HG02642 (cell line): ENCODE data around the gene IGF2BP3.
"Not testable (repeated sequence)": the region's sequence is repeated elsewhere in the genome, so short reads cannot be mapped to it uniquely, and the experiment has no call there.

Source experiments
- ATAC-seq: cut with Tn5 transposase; IDR thresholded peaks from one replicate; pipeline ENCODE4 v1.9.1; 2021; ENCODE audit warnings: mild to moderate bottlenecking; ENCODE audit not compliant: unreplicated experiment, poor library complexity

Gene IGF2BP3

DNA sequence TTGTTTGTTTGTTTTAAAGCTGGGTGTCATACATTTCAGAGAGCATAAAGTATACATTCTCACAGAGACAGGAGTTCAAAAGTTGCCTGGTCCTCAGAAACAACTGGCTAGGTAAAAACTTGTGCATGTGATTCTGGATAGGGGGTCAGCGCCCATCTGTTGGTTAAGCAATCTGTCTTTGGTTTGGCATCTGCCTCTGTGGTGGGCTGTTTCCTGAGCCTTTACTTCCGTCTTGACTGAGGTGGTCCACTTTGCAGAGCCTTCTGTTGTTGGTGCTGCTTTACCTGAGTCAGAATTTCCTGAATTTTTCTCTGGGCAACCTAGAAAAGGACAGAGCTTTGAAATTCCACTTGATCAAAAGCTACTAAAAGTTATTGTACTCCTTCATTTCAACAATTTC lies 158.2 kb downstream of the IGF2BP3 start:
- ATAC-seq = not testable (repeated sequence)

DNA sequence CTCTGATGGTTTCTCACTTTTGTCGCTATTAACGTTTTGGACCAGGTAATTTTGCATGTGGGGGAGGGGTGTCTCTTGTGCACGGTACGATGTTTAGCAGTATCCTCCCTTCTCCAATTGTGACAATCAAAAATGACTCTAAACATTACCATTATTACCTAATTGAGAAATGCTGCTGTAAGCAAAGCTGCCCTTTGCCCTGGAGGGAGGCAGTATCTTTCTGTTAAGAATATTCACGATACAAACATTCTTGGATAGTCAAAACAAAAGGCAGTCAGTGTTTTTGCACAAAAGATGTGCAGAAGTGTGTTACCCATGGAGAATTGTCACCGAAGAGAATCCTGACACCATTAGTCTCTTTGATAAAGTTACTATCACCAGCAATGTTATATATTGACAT lies 161.5 kb downstream of the IGF2BP3 start:
- ATAC-seq = no peak

DNA sequence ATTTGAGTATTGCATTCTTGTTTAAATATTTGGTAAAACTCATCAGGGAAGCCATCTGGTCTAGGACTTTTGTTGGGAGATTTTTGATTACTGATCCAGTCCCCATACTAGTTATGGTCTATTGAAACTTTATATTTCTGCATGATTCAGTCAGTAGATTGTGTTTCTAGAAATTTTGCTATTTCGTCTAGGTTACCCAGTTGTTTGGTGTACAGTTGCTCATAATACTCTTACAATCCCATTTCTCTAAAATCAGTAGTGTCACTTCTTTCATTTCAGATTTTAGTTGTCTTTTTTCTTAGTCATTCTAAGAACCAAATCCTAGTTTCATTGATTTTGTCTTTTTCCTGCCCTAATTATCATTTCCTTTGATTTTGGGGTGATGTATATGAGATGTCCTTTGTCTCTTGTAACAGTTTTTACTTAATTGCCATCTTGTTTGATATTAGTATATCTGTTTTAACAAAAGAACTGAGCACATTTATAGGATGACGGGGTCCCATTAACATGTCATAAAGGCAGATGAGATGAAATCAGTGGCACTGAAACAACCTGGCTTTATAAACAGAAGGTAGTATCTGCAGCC lies 163.3 kb downstream of the IGF2BP3 start:
- ATAC-seq = no peak

DNA sequence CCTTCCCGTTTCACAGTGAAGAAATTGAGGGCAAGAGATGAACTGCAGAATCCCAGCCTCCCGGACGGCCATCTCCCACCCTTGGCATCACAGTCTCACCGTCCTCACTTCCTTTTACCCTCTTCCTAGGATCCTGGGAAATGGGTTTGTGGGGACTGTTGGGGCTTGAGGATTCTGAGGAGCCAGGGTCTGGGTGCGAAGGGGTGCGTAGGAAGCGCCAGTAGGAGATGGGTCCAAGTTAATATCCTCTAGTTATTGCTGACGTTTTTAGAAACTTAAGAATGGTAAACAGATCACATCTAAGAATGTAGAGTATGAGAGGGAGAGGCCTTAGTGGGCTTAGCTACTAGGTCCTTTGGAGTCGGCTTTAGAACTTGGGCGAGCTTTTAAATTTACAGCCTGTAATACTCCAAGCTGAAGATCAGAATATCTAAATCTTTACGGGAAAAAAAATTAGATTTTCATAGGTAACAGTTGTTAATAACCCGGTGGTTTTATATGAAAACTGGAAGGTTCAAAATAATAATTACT lies 170.5 kb downstream of the IGF2BP3 start:
- ATAC-seq = peak; percentile 7

DNA sequence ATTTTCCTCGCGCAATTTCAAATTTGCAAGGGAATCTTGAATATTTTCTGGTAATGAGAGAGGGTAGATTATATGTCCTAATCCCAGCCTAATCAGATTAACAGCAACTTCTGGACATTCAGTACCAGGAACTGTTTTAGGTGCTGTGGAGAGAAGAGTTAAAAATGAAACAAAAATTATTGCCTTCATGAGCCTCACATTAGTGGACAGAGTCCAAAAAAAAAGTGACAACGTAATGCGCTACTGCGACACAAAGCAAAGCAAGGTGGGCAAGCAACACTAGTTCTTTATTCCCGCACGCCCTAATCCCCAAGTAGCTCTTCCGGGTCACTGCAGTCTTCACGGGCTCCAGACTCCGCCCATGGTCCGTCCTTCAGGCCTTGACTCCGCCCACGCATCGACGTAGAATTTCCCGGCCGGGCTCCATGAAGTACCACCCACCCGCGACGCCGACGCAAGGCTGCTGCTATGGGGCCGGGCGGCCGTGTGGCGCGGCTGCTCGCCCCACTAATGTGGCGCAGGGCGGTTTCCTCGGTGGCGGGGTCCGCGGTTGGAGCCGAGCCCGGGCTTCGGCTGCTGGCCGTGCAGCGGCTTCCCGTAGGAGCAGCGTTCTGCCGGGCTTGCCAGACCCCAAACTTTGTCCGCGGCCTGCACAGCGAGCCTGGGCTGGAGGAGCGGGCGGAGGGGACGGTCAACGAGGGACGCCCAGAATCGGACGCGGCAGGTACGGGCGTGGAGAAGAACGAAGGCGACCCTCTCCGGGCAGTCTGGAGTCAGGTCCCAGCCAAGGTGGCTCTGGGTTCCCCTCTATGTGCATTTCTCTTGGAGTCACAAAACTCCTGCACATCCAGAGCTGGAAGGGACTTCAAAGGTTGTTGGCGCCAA lies 171.2 kb downstream of the IGF2BP3 start, which contains the start of gene MALSU1:
Gene MALSU1 (plus strand): TSS at position 455 of the 885 bp plus-strand sequence. CDS start 14 bp downstream, at position 469.
- ATAC-seq = peak; percentile 99

DNA sequence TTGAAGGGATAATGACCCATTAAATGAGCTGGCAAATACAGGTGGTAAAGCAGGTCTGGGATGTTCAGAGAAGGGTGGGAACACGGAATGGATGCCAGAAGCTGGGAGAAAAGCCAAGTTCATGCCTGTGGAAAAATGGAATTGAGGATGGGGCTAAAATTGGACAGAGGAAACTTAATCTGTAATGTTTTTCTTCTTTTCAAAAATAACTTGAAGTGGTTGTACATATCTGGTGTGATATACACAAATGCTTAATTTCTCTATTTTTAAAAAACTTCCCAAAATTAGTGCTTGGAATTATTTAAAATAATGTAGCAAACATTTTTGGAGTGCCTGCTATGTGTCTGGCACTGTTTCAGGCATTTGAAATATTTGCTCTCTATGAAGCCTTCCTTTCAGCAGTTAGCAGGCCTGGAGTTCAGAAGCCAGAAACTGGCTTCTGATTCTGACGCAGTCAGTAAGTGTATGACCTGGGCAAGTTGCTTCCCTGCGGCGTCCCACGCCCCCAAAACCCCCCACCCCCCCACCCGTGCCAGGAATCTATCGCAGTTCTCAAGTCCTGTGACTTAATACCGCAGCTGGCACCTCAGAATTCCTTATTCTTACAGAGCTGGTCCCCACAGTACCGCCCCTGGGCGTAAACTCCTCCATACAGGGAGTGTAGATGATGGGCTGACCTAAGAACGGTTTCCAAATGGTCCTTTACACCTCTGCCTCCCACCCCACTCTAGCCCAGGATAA lies 172.0 kb downstream of the IGF2BP3 start:
- no peak for ATAC-seq

DNA sequence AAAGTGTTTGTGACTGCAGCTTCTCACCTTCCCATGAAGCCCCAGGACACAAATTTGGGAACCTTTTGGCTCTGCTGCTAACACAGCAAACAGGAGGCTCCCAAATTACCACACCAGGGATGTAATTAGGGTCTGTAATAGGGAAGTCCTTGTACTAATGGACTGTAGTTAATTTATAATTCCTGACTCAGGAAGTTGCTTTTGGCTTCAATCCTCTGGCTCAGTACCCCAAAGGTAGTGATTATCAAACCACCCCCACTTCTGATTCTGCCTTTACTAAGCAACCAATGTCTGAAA lies 174.9 kb downstream of the IGF2BP3 start:
- no peak for ATAC-seq

DNA sequence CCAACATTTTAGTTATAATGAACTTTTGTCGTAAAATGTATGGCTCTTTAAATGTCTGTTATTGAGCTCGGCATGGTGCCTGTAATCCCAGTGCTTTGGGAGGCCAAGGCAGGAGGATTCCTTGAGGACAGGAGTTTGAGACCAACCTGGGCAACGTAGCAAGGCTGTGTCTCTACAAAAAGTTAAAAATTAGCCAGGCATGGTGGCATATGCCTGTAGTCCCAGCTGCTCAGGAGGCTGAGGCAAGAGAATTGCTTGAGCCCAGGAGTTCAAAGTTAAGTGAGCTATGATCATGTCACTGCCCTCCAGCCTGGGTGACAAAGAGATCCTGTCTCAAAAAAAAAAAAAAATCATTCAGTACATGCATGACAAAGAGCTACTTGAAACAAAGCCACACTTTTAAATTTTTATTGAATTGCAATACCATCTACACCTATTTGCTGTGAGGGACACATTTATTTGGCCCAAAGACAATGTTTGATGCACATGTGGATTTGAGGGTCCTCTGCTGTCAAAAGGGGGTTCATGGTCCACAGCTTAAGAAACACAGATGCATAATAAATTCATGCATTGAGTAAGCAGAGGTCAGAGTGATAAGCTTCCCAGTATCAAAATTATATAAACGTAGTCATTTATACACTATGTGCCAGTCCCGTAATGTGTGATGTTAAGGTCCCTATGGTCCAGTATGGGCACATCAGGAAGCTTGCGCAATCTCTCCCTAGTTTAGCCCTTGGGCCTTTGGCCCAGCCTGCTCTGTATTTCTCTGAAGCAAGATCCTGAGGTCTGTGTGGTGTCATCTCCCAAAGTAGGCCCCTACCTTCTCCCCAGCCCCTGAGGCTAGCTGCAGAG lies 175.5 kb downstream of the IGF2BP3 start:
- no peak for ATAC-seq

DNA sequence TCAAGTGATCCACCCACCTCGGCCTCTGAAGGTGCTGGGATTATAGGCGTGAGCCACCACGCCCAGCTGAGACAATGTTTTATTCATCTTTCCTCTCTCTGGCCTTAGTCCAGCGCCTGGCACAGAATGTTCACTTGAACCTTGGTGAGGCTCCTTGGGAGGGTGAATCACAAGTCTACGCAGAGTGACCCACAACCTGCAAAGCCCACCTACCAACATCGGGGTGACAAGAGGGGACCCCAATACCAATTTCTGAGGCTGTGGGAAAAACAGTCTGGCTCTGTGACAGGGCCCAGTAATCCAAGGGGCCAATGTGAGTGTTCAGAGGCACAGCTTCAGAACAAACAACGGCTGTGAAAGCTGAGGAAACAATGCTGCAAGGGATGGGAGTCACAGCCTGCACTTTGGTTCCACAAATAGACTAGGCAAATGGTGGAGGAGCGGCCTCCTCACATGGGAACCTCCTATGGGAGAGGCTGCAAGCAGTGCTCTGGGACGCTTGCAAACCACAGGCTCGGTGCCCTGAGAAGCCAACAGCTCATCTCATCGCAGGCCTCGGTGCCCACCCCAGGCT lies 176.7 kb downstream of the IGF2BP3 start:
- no peak for ATAC-seq

DNA sequence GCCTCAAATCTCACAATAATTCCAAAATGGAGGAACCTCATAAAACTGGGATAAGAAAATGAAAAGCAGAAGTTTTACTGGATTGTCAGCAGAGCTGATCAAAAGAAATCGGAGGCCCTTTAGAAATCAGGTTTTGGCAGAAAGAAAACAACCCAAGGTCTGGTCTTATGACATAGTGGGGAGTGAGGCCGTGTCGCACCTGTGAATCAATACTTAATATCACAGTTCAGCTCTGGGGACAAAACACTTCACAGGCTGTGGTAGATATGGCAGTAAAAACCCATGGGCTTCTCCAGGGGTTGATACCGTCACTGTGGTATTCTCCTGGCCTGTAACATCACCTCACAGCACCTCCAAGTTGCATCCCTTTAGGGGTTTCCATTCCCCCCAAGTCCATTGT lies 177.7 kb downstream of the IGF2BP3 start:
- ATAC-seq = no peak

DNA sequence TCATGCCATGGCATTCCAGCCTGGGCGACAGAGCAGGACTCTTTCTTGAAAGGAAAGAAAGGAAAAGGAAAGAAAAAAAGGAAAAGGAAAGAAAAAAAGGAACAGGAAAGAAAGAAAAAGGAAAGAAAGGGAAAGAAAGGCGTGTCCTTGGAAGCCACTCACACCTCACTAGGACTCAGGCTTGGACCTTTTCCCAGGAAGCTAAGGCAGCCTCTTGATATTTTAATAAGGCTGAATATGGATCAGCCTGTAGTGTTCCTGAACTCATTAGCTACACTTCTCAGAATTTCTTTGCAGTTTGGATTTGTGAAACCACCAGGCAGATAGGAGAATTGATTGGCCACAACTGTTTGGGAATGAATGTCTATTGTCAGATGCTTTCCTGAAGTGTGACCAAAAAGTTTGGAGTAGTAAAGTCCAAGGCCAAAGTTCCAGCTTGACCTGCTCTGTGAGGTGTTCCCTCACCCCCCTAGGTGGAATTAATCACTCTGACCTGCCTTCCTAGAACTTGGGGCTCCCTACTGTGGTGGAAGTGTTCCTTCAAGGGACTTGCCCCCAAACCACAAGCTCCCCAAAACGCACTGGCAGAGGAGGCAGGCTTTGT lies 178.2 kb downstream of the IGF2BP3 start:
- ATAC-seq = no peak

DNA sequence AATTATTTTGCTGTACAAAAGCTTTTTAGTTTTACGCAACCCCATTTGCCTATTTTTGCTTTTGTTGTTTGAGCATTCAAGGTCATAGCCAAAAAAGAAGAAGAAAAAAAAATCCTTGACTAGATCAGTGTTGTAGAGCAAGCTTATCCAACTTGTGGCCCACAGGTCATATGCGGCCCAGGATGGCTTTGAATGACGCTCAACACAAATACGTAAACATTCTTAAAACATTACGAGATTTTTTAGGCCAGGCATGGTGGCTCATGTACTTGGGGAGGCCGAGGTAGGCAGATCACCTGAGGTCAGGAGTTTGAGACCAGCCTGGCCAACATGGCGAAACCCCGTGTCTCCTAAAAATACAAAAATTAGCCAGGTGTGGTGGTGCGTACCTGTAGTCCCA lies 179.3 kb downstream of the IGF2BP3 start:
- no peak for ATAC-seq

DNA sequence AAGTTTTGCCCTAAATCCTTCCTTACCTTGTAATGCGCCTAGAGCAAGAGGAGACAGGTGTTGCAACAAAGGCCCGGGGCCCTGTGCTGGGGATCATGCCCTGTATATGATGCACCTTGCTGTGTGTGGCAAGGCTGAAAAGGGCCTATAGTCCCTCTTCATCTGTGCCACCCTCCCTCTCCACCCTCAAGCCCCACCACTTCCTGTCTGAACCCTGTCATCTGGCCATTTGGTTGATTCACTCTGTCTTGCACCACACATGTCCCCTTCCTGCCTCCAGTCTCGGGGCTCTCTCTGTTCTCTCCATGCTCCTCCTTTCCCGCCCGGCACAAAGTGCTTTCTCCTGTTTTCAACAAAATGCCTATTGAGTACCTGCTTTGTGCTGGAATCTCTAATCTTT lies 182.7 kb downstream of the IGF2BP3 start:
- ATAC-seq = no peak

DNA sequence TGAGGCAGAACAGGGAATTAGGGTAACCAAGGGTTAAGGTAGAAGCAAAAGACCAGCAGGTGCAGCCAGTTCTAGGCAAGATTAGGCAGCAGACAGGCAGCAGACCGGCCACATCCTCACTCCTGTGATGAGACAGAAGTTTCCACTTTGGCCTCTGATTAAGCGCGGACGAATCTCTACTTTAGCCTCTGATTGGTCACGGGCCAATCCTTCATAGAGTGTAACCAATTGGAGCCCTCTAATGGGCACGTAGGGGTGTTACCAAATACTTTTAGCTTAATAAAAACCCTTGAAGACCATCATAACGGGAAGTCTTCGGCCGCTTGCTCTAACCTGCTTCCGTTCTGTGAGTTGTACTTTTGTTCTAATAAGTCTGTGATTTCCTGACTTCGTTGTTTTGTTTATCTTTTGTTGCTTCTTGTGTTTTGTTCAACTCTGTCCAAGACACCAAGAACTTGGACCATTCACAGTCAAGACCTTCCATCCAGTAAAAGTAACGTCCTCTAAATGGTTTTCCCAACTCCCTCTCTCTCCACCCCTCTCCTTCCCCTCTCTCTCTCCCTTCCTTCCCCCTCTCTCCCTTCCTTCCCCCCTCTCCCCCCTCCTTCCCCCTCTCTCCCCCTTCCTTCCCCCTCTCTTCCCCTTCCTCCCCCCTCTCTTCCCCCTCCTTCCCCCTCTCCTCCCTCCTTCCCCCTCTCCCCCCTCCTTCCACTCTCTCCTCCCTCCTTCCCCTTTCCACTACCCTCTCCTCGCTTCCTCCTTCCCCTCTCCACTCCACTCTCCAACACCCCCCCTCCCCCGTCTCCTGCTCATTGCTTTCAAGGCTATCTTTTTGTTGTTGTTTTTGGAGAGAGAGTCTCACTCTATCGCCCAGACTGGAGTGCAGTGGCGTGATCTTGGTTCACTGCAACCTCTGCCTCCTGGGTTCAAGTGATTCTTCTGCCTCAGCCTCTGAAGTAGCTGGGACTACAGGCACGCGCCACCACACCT lies 184.3 kb downstream of the IGF2BP3 start:
- no peak for ATAC-seq

DNA sequence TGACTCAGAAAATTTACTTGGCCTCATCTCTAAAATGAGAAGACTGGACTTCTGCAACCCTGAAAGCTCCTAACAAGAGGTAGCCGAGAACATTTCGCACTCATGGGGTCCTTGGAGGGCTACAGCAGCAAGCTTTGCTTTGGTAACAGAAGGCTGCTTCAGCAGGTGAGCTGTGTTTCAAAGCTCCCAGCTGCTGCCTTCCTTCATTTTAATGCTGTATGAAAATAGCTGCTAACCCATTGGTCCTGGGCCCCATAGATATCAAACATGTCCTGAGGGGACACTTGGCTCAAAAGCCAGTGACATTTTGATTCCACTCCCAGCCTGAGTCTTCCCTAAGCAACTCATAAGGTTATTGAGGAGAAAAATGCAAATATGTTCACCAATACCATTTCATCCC lies 185.4 kb downstream of the IGF2BP3 start:
- ATAC-seq = no peak

DNA sequence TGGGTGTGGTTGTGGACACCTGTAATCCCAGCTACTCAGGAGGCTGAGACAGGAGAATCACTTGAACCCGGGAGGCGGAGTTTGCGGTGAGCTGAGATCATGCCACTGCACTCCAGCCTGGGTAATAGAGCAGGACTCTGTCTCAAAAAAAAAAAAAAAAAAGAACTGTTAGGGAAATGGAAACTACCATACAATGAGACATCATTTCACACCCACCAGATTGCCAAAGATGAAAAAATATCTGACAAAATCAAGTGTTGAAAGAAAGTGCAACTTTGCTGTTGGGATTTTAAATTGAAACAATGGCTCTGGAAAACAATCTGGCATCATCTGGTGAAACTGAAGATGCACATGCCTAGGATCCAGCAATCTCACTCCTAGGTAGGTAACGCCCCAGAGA lies 187.2 kb downstream of the IGF2BP3 start:
- no peak for ATAC-seq

DNA sequence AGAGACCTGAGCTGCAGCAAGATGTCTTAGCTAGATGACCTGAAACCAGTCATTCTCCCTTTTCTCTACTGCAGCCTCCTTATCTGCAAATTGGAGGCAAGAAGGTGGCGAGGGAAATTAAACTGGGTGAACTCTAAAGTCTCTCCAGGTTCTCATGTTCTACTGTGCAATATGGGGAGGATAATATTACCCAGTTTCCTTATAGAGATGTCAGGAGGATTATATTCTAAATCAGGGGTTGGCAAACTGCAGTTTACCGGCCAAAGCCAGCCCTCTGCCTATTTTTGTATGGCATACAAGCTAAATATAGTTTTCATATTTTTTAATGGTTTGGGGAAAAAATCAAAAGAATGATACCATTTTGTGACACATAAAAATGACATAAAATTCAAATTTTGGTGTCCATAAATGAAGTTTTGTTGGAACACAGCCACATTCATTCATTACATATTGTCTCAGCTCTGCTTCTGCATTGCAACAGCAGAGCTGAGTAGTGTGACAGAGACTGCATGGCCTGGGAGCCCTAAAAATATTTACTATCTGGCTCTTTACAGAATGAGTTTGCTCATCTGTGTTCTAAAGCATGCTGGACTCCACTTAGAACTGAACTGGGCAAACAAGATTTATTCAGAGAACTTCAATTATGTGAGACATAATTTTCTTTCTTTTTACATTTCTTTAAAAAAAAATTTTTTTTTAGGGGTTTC lies 190.3 kb downstream of the IGF2BP3 start:
- ATAC-seq = no peak
